GM21390 (cell line): ENCODE results near the gene DENND4A.
A peak's percentile ranks its signal among the peaks of the same experiment; 100 is the strongest.
"Not testable (repeated sequence)": the region's sequence is repeated elsewhere in the genome, so short reads cannot be mapped to it uniquely, and the experiment has no call there.

ENCODE experiments used
- ATAC-seq: cut with Tn5 transposase; IDR thresholded peaks from one replicate; pipeline ENCODE4 v1.9.1; 2021; ENCODE audit not compliant: unreplicated experiment

The DENND4A gene

DNA sequence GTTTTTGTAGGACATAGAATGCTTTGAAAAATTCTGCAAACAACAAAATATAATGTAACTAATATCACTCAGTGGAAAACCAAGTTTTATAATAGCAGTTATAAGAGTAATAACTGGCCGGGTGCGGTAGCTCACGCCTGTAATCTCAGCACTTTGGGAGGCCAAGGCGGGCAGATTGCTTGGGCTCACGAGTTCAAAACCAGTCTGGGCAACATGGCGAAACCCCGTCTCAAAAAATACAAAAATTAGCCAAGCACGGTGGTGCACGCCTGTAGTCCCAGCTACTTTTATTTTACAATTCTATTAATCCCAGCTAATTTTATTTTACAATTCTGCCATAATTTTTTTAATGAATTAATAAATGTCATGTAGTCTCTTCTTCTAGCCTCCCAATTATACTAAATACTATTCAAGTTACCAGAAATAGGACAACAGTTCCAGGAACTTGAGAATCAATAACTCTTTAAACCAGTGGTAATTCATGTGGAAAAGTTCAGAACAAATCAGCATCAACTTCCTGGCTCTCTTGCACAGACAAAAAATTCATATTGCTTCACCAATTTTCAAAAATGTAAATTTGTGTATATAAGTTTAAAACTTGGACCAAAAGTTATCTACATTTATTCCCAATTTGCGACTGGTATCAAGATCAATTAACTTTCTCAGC lies 2.2 kb downstream of the DENND4A start:
- ATAC-seq: no peak

GRCh38 chr15:65789105-65789504 lies 3.0 kb downstream of the DENND4A start:
- no peak for ATAC-seq

GRCh38 chr15:65787260-65787659 lies 4.8 kb downstream of the DENND4A start:
- ATAC-seq: no peak

DNA sequence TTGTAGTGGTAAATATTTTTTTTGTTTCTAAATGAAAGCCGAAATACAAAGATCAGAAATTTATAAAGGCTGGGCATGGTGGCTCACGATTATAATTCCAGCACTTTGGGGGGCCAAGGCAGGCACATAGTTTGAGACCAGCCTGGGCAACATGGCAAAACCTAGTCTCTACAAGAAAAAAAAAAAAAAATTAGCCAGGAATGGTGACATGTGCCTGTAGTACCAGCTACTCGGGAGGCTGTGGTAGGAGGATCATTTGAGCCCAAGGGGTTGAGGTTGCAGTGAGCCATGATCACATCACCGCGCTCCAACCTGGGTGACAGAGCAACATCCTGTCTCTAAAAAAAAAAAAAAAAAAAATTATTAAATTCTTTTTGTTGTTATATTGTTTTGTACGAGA lies 6.9 kb downstream of the DENND4A start:
- no peak for ATAC-seq

DNA sequence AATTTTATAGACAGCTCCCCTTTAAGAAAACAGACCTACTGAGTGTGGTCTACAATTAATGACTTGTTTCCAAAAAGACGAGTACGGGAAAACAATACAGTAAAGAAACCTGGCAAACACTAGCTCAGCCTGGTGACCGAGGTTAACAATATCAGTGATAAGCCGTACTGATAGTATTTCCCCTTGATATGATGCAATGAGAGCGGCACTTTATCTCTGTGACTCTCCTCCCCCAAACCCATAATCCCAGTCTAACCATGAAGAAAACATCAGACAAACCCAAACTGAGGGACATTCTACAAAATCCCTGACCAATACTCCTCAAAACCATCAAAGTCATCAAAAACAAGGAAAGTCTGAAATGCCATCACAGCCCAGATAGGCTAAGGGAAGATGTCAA lies 8.2 kb downstream of the DENND4A start:
- no peak for ATAC-seq

GRCh38 chr15:65782096-65782495 lies 10.0 kb downstream of the DENND4A start:
- ATAC-seq: no peak

DNA sequence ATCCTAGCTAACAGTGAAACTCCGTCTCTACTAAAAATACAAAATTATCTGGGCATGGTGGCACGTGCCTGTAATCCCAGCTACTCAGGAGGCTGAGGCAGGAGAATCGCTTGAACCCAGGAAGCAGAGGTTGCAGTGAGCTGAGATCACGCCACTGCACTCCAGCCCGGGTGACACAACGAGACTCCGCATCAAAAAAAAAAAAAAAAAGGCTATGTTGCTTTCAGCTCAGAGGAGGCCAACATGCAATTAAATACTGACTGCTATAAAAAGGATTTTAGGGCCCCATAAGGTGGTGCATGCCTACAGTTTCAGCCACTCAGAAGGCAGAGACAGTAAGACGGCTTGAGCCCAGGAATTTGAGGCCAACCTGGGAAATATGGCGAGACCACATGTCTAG lies 13.4 kb downstream of the DENND4A start:
- not testable (repeated sequence) for ATAC-seq

DNA sequence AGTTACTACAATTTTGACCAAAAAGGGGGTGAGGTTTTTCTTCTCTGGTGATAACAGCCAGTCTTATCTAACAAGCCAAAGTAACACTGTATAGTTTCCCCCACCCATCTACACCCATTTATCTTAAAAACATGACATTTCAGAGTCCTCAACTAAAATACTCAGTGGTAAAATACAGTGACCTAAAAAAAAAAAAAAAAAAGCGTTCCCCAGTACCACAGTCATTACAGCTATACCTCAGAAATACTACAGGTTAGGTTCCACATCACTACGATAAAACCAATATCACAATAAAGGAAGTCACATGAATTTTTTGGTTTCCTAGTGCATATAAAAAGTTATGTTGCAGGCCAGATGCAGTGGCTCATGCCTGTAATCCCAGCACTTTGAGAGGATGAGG lies 13.8 kb downstream of the DENND4A start:
- ATAC-seq: no peak

DNA sequence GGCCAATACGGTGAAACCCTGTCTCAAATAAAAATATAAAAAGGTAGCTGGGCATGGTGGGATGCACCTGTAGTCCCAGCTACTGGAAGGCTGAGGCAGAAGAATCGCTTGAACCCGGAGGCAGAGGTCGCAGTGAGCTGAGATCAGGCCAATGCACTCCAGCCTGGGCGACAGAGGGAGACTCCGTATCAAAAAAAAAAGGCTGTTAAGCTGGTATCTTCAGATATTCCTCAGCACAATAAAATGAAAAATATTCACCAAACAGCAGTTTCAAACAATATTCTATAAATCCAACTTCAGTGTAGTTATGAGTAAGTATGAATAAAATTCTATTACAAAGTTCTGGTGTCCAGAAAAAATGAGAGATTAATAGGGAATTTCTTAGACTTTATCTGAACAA lies 14.2 kb downstream of the DENND4A start:
- ATAC-seq: no peak

GRCh38 chr15:65777053-65777452 lies 15.0 kb downstream of the DENND4A start:
- no peak for ATAC-seq

- peak; percentile 55 for ATAC-seq
Observed at GRCh38 chr15:65773386-65774111, 18.5 kb downstream of the DENND4A start.

- ATAC-seq: no peak
Observed at GRCh38 chr15:65772930-65773329, 19.2 kb downstream of the DENND4A start.

DNA sequence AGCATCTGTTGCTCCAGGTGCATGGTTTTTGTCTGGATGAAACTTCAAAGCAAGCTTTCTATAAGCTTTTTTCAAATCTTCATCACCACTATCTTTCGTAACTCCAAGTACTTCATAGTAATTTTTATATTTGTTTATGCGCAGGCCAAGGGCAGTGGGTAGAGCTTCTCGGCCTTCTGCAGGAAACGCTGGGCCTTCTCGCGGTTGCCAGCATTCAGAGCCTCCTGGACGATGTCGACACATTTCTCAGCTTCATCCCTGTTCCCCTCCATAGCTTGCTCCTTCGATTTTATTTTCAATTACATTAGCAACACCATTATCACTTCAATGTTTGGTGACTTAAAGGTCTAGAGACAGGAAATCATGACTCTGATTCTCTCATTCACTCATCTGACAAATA lies 20.2 kb downstream of the DENND4A start:
- ATAC-seq: no peak

DNA sequence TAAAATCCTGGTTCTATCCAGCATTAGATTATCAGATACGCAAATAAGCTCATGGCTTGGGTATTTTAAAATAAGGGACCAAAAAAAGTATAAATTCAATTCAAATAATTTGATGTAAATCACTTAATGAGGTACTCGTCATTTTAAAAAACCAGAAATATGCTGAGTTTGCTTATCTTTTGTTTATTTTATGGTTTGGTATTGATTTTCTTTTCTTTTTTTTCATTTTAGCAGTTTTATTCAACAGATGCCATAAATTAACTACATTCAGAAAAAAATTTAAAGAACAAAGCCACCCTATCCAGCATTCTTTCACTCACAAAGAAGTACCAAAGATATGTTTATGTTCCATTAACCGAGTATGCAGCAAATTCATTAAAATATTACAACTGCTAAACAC lies 22.6 kb downstream of the DENND4A start:
- ATAC-seq: no peak

DNA sequence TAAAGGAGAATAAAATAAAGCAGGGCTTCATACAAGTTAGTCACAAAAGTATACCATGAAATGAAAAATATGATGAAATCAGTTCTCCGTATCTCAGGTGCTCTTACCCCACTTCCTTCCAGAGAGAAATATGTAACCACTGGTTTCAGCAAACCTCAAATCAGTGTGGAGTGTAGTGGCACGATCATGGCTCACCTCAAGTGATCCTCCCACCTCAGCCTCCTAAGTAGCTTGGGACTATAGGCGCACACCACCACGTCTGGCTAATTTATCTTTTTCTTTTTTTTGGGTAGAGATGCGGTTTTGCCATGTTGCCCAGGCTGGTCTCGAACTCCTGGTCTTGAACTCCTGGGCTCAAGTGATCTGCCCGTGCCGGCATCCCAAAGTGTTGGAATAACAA lies 24.2 kb downstream of the DENND4A start:
- ATAC-seq: no peak

- no peak for ATAC-seq
Observed at GRCh38 chr15:65767264-65767595, 24.9 kb downstream of the DENND4A start.

- no peak for ATAC-seq
Observed at GRCh38 chr15:65766422-65767263, 25.4 kb downstream of the DENND4A start.

DNA sequence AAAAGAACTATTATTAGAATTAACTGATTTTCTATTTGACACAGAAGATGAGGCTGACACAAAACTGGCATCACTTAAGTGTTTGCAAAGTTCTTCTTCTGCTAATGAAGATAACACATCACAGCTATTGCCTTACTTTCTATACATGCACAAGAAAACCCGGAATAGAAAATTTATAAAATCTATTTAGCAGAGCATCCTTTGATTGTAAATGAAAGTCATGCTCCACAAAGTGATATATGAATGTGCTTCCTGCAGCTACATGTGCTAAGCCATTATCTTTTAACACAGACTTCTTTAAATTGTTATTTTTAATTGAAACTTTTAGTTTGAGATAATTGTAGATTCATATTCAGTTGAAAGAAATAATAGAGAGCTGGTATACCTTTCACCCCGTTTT lies 27.0 kb downstream of the DENND4A start:
- ATAC-seq: no peak

DNA sequence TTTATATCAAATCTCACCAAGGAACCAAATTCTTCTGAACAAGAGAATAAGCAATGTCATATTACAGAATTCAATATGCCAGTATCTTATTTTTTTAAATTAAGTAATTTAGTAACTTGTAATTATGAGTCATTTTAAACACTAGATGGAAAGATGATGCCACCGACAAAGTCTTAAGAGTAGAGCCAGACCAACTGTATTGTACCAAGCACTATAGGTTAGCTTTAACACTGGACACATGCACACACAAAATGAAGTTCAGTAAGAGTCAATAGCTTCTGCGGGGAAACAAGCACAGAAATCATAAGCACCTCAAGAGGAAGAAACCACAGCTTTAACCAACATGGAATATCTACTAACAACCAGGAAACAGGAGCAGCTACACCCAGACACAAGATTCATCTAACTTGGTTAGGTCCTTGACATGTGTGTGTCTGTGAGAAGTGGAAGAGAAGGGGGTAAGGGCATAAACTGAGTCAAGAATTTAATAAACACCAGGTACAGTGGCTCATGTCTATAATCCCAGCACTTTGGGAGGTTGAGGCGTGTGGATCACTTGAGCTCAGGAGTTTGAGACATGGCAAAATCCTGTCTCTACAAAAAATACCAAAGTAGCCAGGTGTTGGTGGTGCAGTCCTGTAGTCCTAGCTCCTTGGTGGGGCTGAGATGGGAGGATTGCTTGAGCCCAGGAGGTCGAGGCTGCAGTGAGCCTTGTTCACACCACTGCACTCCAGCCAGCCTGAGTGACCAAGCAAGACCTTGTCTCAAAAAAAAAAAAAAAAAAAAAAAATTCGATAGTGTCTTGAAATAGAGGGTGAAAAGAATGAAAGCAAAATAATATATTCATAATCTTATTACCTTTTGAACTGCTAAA lies 28.9 kb downstream of the DENND4A start:
- ATAC-seq: no peak

DNA sequence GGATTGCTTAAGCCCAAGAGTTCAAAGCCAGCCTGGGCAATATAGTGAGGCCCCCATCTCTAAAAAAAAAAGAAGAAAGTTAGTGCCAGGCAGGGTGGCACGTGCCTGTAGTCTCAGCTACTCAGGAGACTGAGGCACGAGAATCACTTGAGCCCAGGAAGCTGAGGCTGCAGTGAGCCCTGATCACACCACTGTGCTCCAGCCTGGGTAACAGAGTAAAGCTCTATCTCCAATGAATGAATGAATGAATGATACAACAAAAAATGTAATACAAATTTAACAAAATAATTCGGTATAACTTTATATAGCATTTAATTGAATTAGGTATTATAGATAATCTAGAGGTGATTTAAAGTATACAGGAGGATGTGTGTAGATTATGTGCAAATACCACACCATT lies 29.7 kb downstream of the DENND4A start:
- no peak for ATAC-seq
